ENCODE measurements around the gene EEF1B2. TPM values are rescaled to one million over a fixed set of nuclear protein-coding genes. Genes with fewer than 3 reads are reported as not detected.
A peak's percentile ranks its signal among the peaks of the same experiment; 100 is the strongest.

EEF1B2 gene
- total RNA-seq, result 442 and 563 TPM in 2 replicates

DNA sequence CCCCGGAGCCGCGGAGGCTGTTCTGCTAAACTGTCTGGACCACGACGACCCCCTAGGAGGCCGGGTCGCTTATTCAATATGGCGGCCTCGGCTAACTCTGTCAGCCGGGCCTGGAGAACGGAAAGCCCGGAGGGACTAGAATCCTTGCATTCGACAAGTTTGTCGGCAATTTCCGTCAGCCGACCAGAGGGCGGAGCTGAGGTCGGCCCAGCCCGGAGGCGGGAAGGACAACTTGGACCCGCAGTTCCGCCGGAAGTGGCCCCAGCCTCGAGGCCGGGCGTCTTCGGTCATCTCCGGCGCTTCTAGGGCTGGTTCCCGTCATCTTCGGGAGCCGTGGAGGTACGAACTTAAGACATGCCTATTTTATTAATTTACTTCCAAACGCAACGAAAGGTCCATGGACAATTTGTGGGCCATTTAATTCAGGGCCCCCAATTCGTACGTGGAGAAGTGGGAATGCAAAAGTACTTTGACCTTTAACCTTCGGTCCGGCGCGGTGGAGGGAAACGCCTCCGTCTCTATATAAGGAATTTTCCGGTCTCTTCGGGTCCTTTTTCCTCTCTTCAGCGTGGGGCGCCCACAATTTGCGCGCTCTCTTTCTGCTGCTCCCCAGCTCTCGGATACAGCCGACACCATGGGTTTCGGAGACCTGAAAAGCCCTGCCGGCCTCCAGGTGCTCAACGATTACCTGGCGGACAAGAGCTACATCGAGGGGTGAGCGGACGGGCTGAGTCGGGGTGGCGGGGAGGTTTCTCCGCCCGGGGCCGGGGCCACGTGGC lies at the start of gene EEF1B2, which contains the start of gene NDUFS1:
Gene EEF1B2, plus strand, starts transcription at position 550 of the 779 bp plus-strand sequence. Its CDS starts 85 bp downstream, at position 635.
Gene NDUFS1, minus strand, starts transcription at position 99 of the 779 bp plus-strand sequence. CDS start 5,766 bp downstream, outside the sequence.
- Histone ChIP-seq H2AFZ (ENCODE audit: low read length) (peak within 1 kb of the TSS; percentile 99), H3K9me3 (ENCODE audit: low read depth, low read length) (no peaks in the 10 kb centered on the region), H4K20me1 (ENCODE audit: insufficient read depth, low read length) (peaks cover 14% of the 10 kb centered on the region), H3K79me2 (ENCODE audit: insufficient read depth, low read length) (peaks cover 73% of the 10 kb centered on the region), H3K27ac (ENCODE audit: low read depth, low read length) (peak within 1 kb of the TSS; percentile 96), H3K4me3 (ENCODE audit: insufficient read depth, low read length) (peak within 1 kb of the TSS; percentile 90), H3K36me3 (ENCODE audit: insufficient read depth, low read length) (peaks cover 37% of the 10 kb centered on the region), H3K27me3 (ENCODE audit: insufficient read depth, low read length) (no peaks in the 10 kb centered on the region), H3K4me1 (ENCODE audit: insufficient read depth, low read length) (peaks cover 18% of the 10 kb centered on the region), H3K4me2 (ENCODE audit: insufficient read depth, low read length) (peak within 1 kb of the TSS; percentile 91)
- peak; percentile 98 for DNase-seq (ENCODE audit: insufficient read length, low spot score, missing footprints)
- TF ChIP-seq, protein P1, sequence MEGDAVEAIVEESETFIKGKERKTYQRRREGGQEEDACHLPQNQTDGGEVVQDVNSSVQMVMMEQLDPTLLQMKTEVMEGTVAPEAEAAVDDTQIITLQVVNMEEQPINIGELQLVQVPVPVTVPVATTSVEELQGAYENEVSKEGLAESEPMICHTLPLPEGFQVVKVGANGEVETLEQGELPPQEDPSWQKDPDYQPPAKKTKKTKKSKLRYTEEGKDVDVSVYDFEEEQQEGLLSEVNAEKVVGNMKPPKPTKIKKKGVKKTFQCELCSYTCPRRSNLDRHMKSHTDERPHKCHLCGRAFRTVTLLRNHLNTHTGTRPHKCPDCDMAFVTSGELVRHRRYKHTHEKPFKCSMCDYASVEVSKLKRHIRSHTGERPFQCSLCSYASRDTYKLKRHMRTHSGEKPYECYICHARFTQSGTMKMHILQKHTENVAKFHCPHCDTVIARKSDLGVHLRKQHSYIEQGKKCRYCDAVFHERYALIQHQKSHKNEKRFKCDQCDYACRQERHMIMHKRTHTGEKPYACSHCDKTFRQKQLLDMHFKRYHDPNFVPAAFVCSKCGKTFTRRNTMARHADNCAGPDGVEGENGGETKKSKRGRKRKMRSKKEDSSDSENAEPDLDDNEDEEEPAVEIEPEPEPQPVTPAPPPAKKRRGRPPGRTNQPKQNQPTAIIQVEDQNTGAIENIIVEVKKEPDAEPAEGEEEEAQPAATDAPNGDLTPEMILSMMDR (IDR thresholded peaks at IDR 0.05; ENCODE audit: extremely low read depth, low read depth, low read length), result no peak

DNA sequence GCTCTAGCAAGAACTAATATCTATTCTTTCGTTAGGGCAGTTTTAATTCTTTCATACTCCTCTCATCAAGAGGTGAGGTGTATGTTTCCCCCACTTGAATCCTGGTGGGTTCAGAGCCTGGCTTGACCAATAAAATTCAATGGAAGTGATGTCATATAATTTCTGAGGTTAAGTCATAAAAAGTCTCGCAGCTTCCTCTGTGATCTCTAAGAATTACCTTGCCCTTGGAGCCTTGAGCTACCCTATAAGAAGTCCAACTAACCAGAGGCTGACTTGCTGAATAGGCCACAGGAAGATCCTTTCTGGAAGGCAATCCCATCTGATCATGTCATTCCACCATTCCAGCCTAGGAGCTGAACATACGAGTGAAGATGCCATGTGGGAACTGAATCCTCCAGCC lies 47.6 kb upstream of the EEF1B2 start:
- no peaks in the 10 kb centered on the region for H3K9me3 ChIP-seq (ENCODE audit: low read depth, low read length)
- no peak overlapping the region for H3K27ac ChIP-seq (ENCODE audit: low read depth, low read length)
- H3K27me3 ChIP-seq (ENCODE audit: insufficient read depth, low read length), result no peaks in the 10 kb centered on the region
- H2AFZ ChIP-seq (ENCODE audit: low read length), result no peak overlapping the region
- no peak overlapping the region for H3K4me2 ChIP-seq (ENCODE audit: insufficient read depth, low read length)
- peaks cover 3% of the 10 kb centered on the region for H3K36me3 ChIP-seq (ENCODE audit: insufficient read depth, low read length)
- TF ChIP-seq, protein P1 (IDR thresholded peaks at IDR 0.05; ENCODE audit: extremely low read depth, low read depth, low read length), result no peak
- no peak overlapping the region for H3K4me3 ChIP-seq (ENCODE audit: insufficient read depth, low read length)
- H4K20me1 ChIP-seq (ENCODE audit: insufficient read depth, low read length), result no peaks in the 10 kb centered on the region
- H3K79me2 ChIP-seq (ENCODE audit: insufficient read depth, low read length), result no peaks in the 10 kb centered on the region
- H3K4me1 ChIP-seq (ENCODE audit: insufficient read depth, low read length), result peaks cover 2% of the 10 kb centered on the region
- DNase-seq (ENCODE audit: insufficient read length, low spot score, missing footprints), result peak; percentile 31

DNA sequence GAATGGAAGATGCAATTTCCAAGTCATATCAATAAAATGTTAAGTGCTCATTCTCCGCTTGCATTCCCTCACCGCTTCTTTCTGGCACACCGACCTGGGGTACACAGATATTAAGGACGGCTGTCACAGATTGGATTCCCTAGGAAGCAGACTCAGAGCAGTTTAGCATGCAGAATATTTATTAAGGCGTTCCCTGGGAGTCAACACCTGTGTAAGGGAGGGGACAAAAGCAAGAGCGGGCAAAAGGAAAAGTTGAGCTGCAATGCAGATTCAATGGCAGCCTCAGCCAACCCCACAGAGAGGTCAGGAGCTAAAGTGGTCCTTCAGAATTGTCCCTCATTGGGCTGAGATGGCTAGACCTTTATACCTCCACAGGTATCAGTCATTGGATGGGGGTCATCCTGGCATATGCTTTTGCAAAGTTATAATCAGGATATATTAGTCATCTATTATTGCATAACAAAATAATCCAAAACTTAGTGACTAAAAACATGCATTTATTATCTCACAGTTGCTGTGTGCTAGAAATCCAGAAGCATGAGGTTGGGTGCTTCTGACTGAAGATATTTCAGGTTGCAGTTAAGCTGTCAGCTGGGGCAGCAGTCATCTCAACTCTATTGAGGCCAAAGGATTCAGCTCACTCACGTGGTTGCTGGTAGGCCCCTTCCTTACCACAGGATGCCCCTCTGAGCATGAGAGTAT lies 46.7 kb upstream of the EEF1B2 start:
- peaks cover 2% of the 10 kb centered on the region for H3K4me1 ChIP-seq (ENCODE audit: insufficient read depth, low read length)
- no peaks in the 10 kb centered on the region for H3K27me3 ChIP-seq (ENCODE audit: insufficient read depth, low read length)
- H3K79me2 ChIP-seq (ENCODE audit: insufficient read depth, low read length), result no peaks in the 10 kb centered on the region
- H3K4me3 ChIP-seq (ENCODE audit: insufficient read depth, low read length), result no peak overlapping the region
- DNase-seq (ENCODE audit: insufficient read length, low spot score, missing footprints), result peak; percentile 47
- H3K4me2 ChIP-seq (ENCODE audit: insufficient read depth, low read length), result no peak overlapping the region
- TF ChIP-seq, protein P1 (IDR thresholded peaks at IDR 0.05; ENCODE audit: extremely low read depth, low read depth, low read length), result no peak
- H3K36me3 ChIP-seq (ENCODE audit: insufficient read depth, low read length), result peaks cover 10% of the 10 kb centered on the region
- no peaks in the 10 kb centered on the region for H4K20me1 ChIP-seq (ENCODE audit: insufficient read depth, low read length)
- H2AFZ ChIP-seq (ENCODE audit: low read length), result no peak overlapping the region
- no peak overlapping the region for H3K27ac ChIP-seq (ENCODE audit: low read depth, low read length)
- no peaks in the 10 kb centered on the region for H3K9me3 ChIP-seq (ENCODE audit: low read depth, low read length)
